Erythroblast (primary cell): ENCODE data around the gene C16orf92.

Experiments
- GATA1 ChIP-seq: IDR thresholded peaks from 2 replicates; pipeline ENCODE4 v1.6.1; 2011; ENCODE audit warnings: low read depth, mild to moderate bottlenecking, control low read depth, low read length, moderate library complexity
- POLR2A ChIP-seq: IDR thresholded peaks from 2 replicates; pipeline ENCODE4 v1.6.1; 2011; ENCODE audit warnings: mild to moderate bottlenecking, low read length

- TF ChIP-seq POLR2A (no peak), GATA1 (no peak)
These were observed 39.4 kb upstream of the C16orf92 start for GRCh38 chr16:29983420-29984136.
